SK-N-MC (cell line): ENCODE measurements around the gene OR51S1.

ENCODE experiments used
- DNase-seq: peaks from one replicate; pipeline ENCODE4 v3.0.0-alpha.2; 2011; ENCODE audit warnings: low read depth, low spot score
- H3K27ac ChIP-seq: fragments of 200-600 bp; sonication (generic); 2 replicates; pipeline ENCODE4 v1.5.1; 2016; ENCODE audit warnings: mixed run types
- H3K36me3 ChIP-seq: fragments of 200-600 bp; sonication (generic); 2 replicates; pipeline ENCODE4 v1.6.1; 2017; ENCODE audit warnings: antibody characterized with exemption, low read length, mixed read lengths; ENCODE audit not compliant: insufficient read depth
- H3K4me3 ChIP-seq: fragments of 200-600 bp; sonication (generic); 2 replicates; pipeline ENCODE4 v1.5.1; 2016
- H3K9ac ChIP-seq: fragments of 200-600 bp; sonication (generic); 2 replicates; pipeline ENCODE4 v1.8.0; 2017; ENCODE audit warnings: mixed run types, mixed read lengths; ENCODE audit not compliant: insufficient read length
- H3K9me3 ChIP-seq: fragments of 200-600 bp; sonication (generic); 2 replicates; pipeline ENCODE4 v1.6.1; 2017; ENCODE audit warnings: low read depth, mild to moderate bottlenecking, antibody characterized with exemption, low read length, moderate library complexity, mixed read lengths
- EZH2 ChIP-seq: fragments of 200-600 bp; sonication (generic); IDR thresholded peaks from one replicate; pipeline ENCODE4 v1.6.1; 2017; ENCODE audit warnings: antibody characterized with exemption
- FOXP2 ChIP-seq: optimal IDR thresholded peaks from 2 replicates; pipeline ENCODE3; 2011; ENCODE audit warnings: mild to moderate bottlenecking, moderate library complexity; ENCODE audit not compliant: insufficient read depth; ENCODE audit errors: extremely low read length, control extremely low read depth
- POLR2AphosphoS5 ChIP-seq: IDR thresholded peaks from 2 replicates; pipeline ENCODE4 v1.6.1; 2012; ENCODE audit warnings: mild to moderate bottlenecking, low read depth, low read length, borderline replicate concordance

OR51S1 gene, protein sequence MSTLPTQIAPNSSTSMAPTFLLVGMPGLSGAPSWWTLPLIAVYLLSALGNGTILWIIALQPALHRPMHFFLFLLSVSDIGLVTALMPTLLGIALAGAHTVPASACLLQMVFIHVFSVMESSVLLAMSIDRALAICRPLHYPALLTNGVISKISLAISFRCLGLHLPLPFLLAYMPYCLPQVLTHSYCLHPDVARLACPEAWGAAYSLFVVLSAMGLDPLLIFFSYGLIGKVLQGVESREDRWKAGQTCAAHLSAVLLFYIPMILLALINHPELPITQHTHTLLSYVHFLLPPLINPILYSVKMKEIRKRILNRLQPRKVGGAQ

DNA sequence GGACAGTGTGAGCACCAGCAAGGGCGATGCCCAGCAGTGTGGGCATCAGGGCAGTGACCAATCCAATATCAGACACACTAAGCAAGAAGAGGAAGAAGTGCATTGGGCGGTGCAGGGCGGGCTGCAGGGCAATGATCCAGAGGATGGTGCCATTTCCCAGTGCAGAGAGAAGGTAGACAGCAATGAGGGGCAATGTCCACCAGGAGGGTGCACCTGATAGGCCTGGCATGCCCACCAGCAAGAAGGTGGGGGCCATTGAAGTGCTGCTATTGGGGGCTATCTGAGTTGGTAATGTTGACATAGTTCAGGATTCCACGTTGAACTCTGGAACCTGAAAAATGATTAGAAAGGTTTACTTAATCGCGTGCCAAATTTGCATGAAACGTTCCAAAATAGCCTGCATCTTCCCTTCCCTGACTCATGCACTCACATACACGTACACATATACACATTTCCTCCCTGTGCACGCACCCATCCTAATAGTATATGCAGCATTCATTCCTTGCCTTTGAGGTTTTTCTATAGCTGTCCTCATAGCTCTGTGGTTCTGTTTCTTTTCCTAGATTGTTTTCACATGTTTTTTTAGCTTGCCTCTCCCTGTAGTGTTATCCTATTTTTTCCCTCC, at the start of gene OR51S1:
OR51S1 (minus strand) TSS at position 301 of the 625 bp plus-strand sequence; CDS start at position 301, 0 bp downstream.
- TF ChIP-seq EZH2, result no peak
- TF ChIP-seq FOXP2, result no peak
- no peak for TF ChIP-seq POLR2AphosphoS5
- H3K9me3 ChIP-seq, result no peaks in the 10 kb centered on the region
- DNase-seq, result no peak
- H3K27ac ChIP-seq, result no peak within 1 kb of the TSS
- H3K4me3 ChIP-seq, result no peak within 1 kb of the TSS
- no peak within 1 kb of the TSS for H3K9ac ChIP-seq
- no peaks in the 10 kb centered on the region for H3K36me3 ChIP-seq

DNA sequence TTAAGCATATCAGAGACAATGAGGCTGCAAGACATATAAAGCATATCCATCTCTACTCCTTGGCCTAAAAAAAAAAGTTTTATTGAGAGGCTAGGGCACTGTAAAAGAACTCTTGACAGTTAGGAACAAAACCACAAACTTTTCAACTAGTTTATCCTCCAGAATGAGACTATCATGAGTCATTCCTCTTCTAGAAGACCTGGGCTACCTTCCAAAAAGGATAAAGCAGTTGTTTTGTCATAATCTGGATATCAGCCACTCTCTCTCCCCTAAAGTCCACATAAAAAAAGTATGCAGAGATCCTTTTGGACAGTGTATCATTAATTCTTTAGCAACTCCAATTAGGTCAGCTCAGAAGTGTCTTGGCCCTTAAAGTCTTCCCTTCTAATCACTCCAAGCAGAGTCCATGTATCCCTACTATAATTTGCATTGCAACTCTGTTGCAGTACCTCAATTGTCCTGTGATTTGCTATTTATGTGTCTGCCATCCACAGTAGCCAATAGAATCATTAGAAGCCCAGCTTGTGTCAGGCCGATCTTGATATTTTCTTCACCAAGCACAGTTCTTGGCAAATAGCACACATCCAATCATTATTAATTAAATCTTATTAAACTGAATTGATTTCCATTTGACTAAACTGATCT, 43.1 kb upstream of the OR51S1 start:
- no peaks in the 10 kb centered on the region for H3K36me3 ChIP-seq
- H3K4me3 ChIP-seq, result no peak overlapping the region
- H3K27ac ChIP-seq, result no peak overlapping the region
- no peak for TF ChIP-seq POLR2AphosphoS5
- no peak for TF ChIP-seq EZH2
- no peak for TF ChIP-seq FOXP2
- no peak for DNase-seq
- H3K9ac ChIP-seq, result no peak overlapping the region
- H3K9me3 ChIP-seq, result no peaks in the 10 kb centered on the region

DNA sequence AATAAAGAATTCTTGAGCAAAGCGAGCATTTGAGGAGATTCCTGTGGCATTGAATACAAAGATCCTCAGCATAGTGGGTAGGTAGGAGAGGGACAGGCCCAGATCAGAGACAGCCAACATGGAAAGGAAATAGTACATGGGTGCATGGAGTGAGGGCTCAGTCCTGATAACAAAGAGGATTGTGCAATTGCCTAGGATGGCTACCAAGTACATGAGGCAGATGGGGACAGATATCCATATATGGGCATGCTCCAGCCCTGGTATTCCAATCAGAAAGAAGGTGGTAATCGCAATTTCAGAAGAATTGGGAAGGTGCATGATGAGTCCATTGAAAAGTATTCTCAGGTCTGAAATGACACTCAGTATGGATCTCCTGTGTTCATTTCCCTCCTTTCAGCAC, 41.3 kb upstream of the OR51S1 start:
- TF ChIP-seq EZH2 (no peak), POLR2AphosphoS5 (no peak), FOXP2 (no peak)
- Histone ChIP-seq H3K36me3 (no peaks in the 10 kb centered on the region), H3K9me3 (no peaks in the 10 kb centered on the region), H3K27ac (no peak overlapping the region), H3K9ac (no peak overlapping the region), H3K4me3 (no peak overlapping the region)
- no peak for DNase-seq

DNA sequence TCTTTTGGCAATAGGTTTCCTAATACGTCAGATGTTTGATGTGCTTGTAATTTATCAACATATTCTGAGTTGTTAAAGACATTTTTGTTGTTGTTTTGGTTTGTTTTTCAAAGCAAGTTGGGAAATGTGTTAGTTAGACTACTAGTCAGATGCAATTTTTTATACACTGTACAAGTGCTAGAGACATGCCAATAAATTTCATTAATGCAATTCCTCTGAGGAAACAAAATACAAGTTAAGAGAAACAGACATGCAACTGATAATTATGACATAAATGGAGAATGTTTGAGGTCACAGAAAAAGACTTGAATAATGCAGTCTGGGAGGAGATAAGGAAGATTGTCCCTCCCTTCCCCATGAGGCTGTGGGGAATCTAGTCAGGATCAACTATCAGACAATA, 38.6 kb upstream of the OR51S1 start:
- Histone ChIP-seq H3K9ac (no peak overlapping the region), H3K4me3 (no peak overlapping the region), H3K36me3 (no peaks in the 10 kb centered on the region), H3K27ac (no peak overlapping the region), H3K9me3 (no peaks in the 10 kb centered on the region)
- no peak for DNase-seq
- TF ChIP-seq POLR2AphosphoS5 (no peak), FOXP2 (no peak), EZH2 (no peak)

DNA sequence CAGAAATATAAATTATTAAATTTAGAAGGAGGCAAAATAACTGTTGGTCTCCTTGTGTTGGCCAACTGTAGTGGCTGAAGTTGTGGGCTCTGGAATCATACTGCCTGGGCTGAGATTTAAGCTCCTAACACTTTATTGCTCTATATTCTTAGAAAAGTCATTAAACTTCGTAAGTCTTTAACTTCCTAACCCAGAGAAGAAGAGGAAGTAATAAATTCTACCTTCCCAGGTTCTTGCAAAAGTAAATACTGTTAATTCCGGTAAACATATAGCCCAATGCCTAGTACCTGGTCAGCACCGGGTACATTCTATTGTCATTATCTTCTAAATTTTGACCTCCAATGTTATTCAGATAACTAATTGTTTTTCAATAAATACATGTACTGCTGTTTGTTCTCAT, 37.2 kb upstream of the OR51S1 start:
- Histone ChIP-seq H3K9me3 (no peaks in the 10 kb centered on the region), H3K4me3 (no peak overlapping the region), H3K36me3 (no peaks in the 10 kb centered on the region), H3K9ac (no peak overlapping the region), H3K27ac (no peak overlapping the region)
- no peak for DNase-seq
- no peak for TF ChIP-seq EZH2
- TF ChIP-seq POLR2AphosphoS5, result no peak
- TF ChIP-seq FOXP2, result no peak

DNA sequence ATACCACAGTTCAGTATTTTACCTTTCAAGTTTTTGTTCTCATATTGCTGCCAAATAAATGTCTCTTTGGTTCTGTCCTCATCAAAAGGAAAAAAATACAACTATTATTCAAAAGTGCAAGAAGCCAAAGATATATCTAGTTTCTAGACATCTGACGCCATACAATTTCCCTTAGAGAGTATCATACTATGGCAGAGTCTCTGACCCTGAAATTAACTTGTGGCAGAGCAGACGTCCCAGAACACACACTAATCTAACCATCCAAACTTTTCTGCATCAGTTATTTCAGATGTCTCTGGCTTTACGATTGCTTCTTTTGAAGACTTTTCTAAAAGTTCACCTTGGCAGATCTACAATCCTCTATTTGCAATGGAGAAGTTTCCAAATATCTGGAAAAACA, 35.4 kb upstream of the OR51S1 start:
- Histone ChIP-seq H3K27ac (no peak overlapping the region), H3K9ac (no peak overlapping the region), H3K4me3 (no peak overlapping the region), H3K9me3 (no peaks in the 10 kb centered on the region), H3K36me3 (no peaks in the 10 kb centered on the region)
- no peak for DNase-seq
- no peak for TF ChIP-seq FOXP2

DNA sequence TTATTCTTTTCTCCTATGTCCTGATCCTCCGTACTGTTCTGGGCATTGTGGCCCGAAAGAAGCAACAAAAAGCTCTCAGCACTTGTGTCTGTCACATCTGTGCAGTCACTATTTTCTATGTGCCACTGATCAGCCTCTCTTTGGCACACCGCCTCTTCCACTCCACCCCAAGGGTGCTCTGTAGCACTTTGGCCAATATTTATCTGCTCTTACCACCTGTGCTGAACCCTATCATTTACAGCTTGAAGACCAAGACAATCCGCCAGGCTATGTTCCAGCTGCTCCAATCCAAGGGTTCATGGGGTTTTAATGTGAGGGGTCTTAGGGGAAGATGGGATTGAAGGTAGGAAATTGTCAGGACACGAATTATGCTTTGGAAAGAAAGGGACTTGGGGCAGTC, 33.5 kb upstream of the OR51S1 start:
- H3K4me3 ChIP-seq, result no peak overlapping the region
- no peak for TF ChIP-seq POLR2AphosphoS5
- no peaks in the 10 kb centered on the region for H3K9me3 ChIP-seq
- H3K36me3 ChIP-seq, result no peaks in the 10 kb centered on the region
- H3K27ac ChIP-seq, result no peak overlapping the region
- no peak overlapping the region for H3K9ac ChIP-seq
- no peak for DNase-seq

DNA sequence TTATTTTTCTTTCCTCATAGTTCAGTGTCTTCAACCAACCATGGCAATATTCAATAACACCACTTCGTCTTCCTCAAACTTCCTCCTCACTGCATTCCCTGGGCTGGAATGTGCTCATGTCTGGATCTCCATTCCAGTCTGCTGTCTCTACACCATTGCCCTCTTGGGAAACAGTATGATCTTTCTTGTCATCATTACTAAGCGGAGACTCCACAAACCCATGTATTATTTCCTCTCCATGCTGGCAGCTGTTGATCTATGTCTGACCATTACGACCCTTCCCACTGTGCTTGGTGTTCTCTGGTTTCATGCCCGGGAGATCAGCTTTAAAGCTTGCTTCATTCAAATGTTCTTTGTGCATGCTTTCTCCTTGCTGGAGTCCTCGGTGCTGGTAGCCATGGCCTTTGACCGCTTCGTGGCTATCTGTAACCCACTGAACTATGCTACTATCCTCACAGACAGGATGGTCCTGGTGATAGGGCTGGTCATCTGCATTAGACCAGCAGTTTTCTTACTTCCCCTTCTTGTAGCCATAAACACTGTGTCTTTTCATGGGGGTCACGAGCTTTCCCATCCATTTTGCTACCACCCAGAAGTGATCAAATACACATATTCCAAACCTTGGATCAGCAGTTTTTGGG, 33.0 kb upstream of the OR51S1 start, which contains the start of gene OR51T1:
OR51T1 (plus strand) TSS at position 41 of the 641 bp plus-strand sequence; CDS start at position 41, 0 bp downstream.
- no peak within 1 kb of the TSS for H3K9ac ChIP-seq
- no peak within 1 kb of the TSS for H3K27ac ChIP-seq
- no peak for DNase-seq

More for the DNA sequence above, 33.0 kb upstream of the OR51S1 start, which contains the start of gene OR51T1:
- TF ChIP-seq EZH2 (no peak), POLR2AphosphoS5 (no peak), FOXP2 (no peak)
- Histone ChIP-seq H3K36me3 (no peaks in the 10 kb centered on the region), H3K4me3 (no peak within 1 kb of the TSS), H3K9me3 (no peaks in the 10 kb centered on the region)
